NCI-H446 treated with DMSO at 0.1 percent for 48 hours (cell line): ENCODE measurements around the gene CRTAC1.
"Not testable (repeated sequence)": the region's sequence is repeated elsewhere in the genome, so short reads cannot be mapped to it uniquely, and the experiment has no call there.

Experiments used
- DNase-seq: peaks from one replicate; lab custom pipeline; 2025; lab: John Stamatoyannopoulos, UW

CRTAC1 gene

GRCh38 chr10:97842656-97843280 is 187.7 kb downstream of the CRTAC1 start:
- DNase-seq: no peak

- DNase-seq: not testable (repeated sequence)
Measured at GRCh38 chr10:97842114-97842513, 188.3 kb downstream of the CRTAC1 start.

GRCh38 chr10:97841166-97841565 is 189.3 kb downstream of the CRTAC1 start:
- not testable (repeated sequence) for DNase-seq

GRCh38 chr10:97838091-97838490 is 192.3 kb downstream of the CRTAC1 start:
- no peak for DNase-seq

GRCh38 chr10:97836446-97836845 is 194.0 kb downstream of the CRTAC1 start:
- no peak for DNase-seq

GRCh38 chr10:97831259-97831658 is 199.2 kb downstream of the CRTAC1 start:
- DNase-seq: no peak

- DNase-seq: no peak
Measured at GRCh38 chr10:97830064-97830463, 200.4 kb downstream of the CRTAC1 start.

GRCh38 chr10:97828721-97829120 is 201.7 kb downstream of the CRTAC1 start:
- no peak for DNase-seq

GRCh38 chr10:97827702-97828291 is 202.6 kb downstream of the CRTAC1 start:
- DNase-seq: no peak

- DNase-seq: no peak
Measured at GRCh38 chr10:97826892-97827291, 203.5 kb downstream of the CRTAC1 start.

GRCh38 chr10:97825020-97825760 is 205.2 kb downstream of the CRTAC1 start:
- no peak for DNase-seq

- no peak for DNase-seq
Measured at GRCh38 chr10:97823734-97824133, 206.7 kb downstream of the CRTAC1 start.

GRCh38 chr10:97822261-97822687 is 208.1 kb downstream of the CRTAC1 start:
- no peak for DNase-seq

GRCh38 chr10:97821308-97822038 is 208.9 kb downstream of the CRTAC1 start:
- DNase-seq: no peak

GRCh38 chr10:97820096-97820704 is 210.2 kb downstream of the CRTAC1 start:
- DNase-seq: no peak

- no peak for DNase-seq
Measured at GRCh38 chr10:97818572-97818971, 211.8 kb downstream of the CRTAC1 start.

- no peak for DNase-seq
Measured at GRCh38 chr10:97816609-97817008, 213.8 kb downstream of the CRTAC1 start.
